DMS114 treated with DMSO at 0.1 percent for 48 hours (cell line): ENCODE results near the gene ZBTB48.
"Not testable (repeated sequence)": the region's sequence is repeated elsewhere in the genome, so short reads cannot be mapped to it uniquely, and the experiment has no call there.

Experiments
- DNase-seq: peaks from one replicate; lab custom pipeline; 2025; ENCODE audit not compliant: unreplicated experiment; lab: John Stamatoyannopoulos, UW

Gene ZBTB48

GRCh38 chr1:6579374-6580118 lies at the start of gene ZBTB48:
TSS of gene ZBTB48 (plus strand) at chr1:6579994. CDS start at chr1:6580610, 616 bp downstream.
- peak; percentile 92 for DNase-seq

DNA sequence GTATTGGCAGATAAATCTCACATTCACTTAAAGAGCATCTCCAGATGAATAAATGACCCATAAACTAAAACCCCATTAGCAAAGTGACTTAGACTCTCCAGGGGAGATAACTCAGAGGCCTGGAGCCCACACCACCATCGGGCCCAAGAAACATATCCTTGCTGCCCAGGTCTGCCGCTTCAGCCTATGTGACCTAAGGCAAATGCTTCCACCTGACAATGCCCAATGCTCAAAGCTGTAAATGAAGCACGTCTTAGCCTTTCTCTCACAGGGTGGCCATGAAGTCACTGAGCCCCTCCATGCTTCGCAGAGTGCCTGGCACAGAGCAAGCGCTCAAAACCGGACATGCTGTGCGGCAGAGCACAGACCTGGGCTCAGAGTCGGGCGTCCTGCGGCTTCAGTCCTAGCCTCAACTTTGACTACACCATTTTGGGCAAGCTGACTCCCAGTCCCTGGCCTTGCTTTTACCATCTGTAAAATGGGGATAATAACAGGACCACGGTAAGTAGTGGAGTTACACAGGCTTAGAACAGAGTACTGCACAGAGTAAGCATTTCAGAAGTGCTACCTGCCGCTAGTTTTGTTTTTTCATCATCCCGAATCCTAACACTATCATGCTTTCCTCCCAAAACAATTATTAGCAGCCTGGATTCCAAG lies 49.2 kb upstream of the ZBTB48 start:
- DNase-seq = no peak

- DNase-seq = no peak
Measured at GRCh38 chr1:6531996-6532395, 47.8 kb upstream of the ZBTB48 start.

- no peak for DNase-seq
Measured at GRCh38 chr1:6534248-6534822, 45.5 kb upstream of the ZBTB48 start.

- DNase-seq = no peak
Measured at GRCh38 chr1:6535214-6535613, 44.6 kb upstream of the ZBTB48 start.

DNA sequence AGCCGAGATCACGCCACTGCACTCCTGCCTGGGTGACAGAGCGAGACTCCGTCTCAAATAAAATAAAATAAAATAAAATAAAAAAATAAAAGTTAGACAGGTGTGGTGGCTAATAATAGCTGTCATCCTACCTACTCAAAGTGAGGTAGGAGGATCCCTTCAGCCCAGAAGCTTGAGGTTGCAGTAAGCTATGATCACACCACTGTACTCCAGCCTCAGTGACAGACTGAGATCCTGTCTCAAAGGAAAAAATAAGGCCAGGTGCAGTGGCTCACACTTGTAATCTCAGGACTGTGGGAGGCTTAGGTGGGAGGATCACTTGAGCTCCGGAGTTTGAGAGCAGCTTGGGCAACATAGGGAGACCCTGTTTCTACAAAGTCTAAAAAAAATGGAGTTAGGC lies 43.5 kb upstream of the ZBTB48 start:
- DNase-seq = no peak

- DNase-seq = no peak
Measured at GRCh38 chr1:6538956-6539355, 40.8 kb upstream of the ZBTB48 start.

DNA sequence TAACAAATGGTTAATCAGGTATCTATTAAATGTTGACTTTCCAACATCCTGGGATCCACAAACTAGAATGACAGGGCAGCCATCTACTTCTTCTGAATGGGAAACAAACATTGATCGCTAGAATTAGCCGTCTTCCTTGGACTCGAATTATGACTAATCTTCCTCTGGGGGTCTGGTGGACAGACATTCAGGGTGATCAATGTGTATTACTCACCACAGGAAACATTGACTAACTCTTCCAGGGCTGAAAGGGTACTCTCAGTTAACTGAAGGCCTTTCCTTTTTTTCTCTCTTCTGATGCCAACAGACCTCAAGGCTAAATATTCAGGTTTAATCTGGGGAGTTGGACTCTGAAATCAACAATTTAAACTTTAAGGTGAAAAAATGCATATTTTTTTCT lies 35.0 kb upstream of the ZBTB48 start:
- DNase-seq = no peak

- DNase-seq = no peak
Measured at GRCh38 chr1:6545276-6546112, 34.3 kb upstream of the ZBTB48 start.

DNA sequence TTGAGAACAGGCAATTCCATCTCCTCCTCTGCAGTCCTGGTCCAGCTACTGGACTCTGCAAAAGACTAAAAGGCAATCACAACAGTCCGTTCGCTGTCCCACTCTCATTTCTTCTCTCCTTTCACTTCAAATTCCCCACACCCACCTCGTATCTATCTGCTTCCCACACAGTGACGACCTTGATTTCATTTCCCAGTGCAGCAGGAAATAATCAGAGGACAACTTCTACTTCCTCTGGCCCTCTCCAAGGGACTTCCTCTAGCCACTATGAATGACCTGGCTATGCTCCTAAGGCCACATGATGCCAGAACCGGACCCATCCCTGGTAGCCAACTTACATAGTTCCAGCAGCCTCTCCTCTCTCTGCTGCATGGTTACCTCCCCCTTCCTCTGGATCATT lies 33.5 kb upstream of the ZBTB48 start:
- DNase-seq = no peak

DNA sequence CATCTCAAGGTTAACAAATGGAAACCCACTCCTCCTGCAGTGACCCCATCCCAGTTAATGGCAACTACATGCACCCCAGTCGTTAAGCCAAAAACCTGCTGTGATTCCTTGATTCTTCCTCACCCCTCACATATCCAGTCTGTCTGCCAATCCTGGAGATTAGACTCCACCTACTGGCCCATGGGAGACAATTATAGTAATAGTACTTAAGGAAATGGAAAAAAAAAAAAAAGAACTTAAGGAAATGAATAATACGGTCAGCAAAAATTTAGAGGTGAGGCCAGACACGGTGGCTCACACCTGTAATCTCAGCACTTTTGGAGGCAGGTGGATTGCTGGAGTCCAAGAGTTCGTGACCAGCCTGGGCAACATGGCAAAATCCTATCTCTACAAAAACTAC lies 32.5 kb upstream of the ZBTB48 start:
- DNase-seq = no peak

- DNase-seq = peak; percentile 85
Measured at GRCh38 chr1:6554031-6554906, 25.5 kb upstream of the ZBTB48 start, which contains the start of gene NOL9. TSS of gene NOL9 (minus strand) at chr1:6554513. CDS start at chr1:6554502, 11 bp downstream.

DNA sequence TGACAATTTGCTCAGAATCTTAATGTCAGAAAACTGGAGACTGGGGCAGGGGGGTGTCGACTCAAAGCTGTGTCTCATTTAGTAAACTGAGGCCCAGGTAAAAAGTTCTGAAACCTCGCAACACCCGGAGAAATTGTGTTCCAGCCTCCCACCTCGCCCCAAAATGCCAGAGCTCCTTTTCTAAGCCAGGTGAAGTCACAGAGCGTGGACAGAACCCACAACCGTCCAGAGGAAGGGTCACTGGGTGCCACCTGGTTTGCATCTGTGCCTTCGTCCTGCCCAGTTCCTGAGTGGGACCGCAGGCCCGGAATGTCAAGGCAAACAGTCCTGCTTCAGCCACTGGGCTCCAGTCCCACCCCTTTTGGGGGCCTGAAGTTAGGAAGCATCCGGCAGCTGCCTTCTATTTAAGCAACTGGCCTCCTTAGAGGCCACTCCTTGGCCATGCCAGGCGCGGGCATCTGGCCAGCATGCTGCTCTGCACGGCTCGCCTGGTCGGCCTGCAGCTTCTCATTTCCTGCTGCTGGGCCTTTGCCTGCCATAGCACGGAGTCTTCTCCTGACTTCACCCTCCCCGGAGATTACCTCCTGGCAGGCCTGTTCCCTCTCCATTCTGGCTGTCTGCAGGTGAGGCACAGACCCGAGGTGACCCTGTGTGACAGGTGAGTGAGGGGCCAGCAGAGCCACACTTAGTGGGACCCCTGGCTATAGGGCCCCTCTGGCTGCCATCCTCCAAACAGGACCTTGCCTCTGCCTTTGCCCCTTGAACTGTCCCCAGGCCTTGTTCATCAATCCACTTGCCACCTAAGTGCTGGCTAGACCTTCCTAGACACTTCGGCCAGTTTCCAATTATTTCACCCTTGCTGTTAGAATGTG lies 24.7 kb upstream of the ZBTB48 start, which contains the start of gene TAS1R1:
Gene TAS1R1, plus strand, starts transcription at position 401 of the 872 bp plus-strand sequence. Its CDS starts 67 bp downstream, at position 468.
- no peak for DNase-seq

- DNase-seq = no peak
Measured at GRCh38 chr1:6557597-6557996, 22.2 kb upstream of the ZBTB48 start.

DNA sequence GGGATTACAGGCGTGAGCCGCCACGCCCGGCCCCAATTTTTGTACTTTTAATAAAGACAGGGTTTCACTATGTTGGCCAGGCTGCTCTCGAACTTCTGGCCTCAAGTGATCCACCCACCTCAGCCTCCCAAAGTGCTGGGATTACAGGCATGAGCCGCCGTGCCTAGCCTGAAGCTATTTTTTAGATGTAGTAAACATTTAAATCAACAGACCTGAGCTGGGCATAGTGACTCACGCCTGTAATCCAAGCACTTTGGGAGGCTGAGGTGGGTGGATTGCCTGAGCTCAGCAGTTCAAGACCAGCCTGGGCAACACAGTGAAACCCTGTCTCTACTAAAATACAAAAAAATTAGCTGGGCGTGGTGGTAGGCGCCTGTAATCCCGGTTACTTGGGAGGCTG lies 20.6 kb upstream of the ZBTB48 start:
- not testable (repeated sequence) for DNase-seq

GRCh38 chr1:6560267-6560666 lies 19.5 kb upstream of the ZBTB48 start:
- no peak for DNase-seq

- DNase-seq = no peak
Measured at GRCh38 chr1:6569033-6569432, 10.8 kb upstream of the ZBTB48 start.

- DNase-seq = no peak
Measured at GRCh38 chr1:6570100-6570499, 9.7 kb upstream of the ZBTB48 start.

DNA sequence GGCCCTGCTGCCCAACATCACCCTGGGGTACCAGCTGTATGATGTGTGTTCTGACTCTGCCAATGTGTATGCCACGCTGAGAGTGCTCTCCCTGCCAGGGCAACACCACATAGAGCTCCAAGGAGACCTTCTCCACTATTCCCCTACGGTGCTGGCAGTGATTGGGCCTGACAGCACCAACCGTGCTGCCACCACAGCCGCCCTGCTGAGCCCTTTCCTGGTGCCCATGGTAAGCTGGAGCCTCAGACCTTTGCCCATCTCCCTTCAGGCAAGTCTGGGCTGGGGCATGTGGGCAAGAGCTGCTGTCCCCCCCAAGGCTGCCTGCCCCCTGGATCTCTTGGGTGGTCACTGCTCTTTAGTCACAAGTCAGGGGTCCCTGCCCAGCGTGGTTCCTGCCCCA lies 8.8 kb upstream of the ZBTB48 start:
- no peak for DNase-seq
